ENCODE measurements around the gene SCN2B. TPM values are rescaled to one million over a fixed set of nuclear protein-coding genes. Genes with fewer than 3 reads are reported as not detected.

SCN2B gene
- total RNA-seq: under 1 TPM in 1 of 2 donors, not detected in 1; 0.07 TPM

GRCh38 chr11:118175993-118176777 lies at the start of gene SCN2B:
Gene SCN2B (minus strand): TSS chr11:118176639. CDS start chr11:118176431, 208 bp downstream.
- peaks cover 0 to 7% of the 10 kb centered on the region in 2 donors for H3K4me1 ChIP-seq (ENCODE audit: control insufficient read depth in 1 of 2, low read depth in 2 of 2)
- no peak within 1 kb of the TSS for H3K27ac ChIP-seq
- DNase-seq (ENCODE audit: low spot score) (no peak), ATAC-seq (ENCODE audit: insufficient number of reproducible peaks, low FRiP score, low read depth) (no peak)
- no peaks in the 10 kb centered on the region for H3K9me3 ChIP-seq
- TF ChIP-seq CTCF (IDR thresholded peaks at IDR 0.05): no peak
- H3K4me3 ChIP-seq: peak within 1 kb of the TSS; percentile 20
- H3K36me3 ChIP-seq: no peaks in the 10 kb centered on the region
- H3K27me3 ChIP-seq (replicated peaks; ENCODE audit: insufficient read depth): no peaks in the 10 kb centered on the region

- no peak for ATAC-seq (ENCODE audit: insufficient number of reproducible peaks, low FRiP score, low read depth)
- no peak for TF ChIP-seq CTCF (IDR thresholded peaks at IDR 0.05)
- Histone ChIP-seq H3K36me3 (no peaks in the 10 kb centered on the region), H3K27me3 (replicated peaks; ENCODE audit: insufficient read depth) (no peaks in the 10 kb centered on the region), H3K4me3 (peak within 1 kb of the TSS; percentile 50), H3K27ac (no peak within 1 kb of the TSS), H3K9me3 (no peaks in the 10 kb centered on the region), H3K4me1 (ENCODE audit: control insufficient read depth in 1 of 2, low read depth in 2 of 2) (peaks cover 0 to 4% of the 10 kb centered on the region in 2 donors)
- DNase-seq (ENCODE audit: low spot score): no peak
Measured at GRCh38 chr11:118224511-118225188, 48.2 kb upstream of the SCN2B start, which contains the start of gene JAML. Gene JAML (minus strand): TSS chr11:118225011. CDS start chr11:118214866, 10,145 bp downstream.

- no peaks in the 10 kb centered on the region for H3K27me3 ChIP-seq (replicated peaks; ENCODE audit: insufficient read depth)
- ATAC-seq (ENCODE audit: insufficient number of reproducible peaks, low FRiP score, low read depth) (no peak), DNase-seq (ENCODE audit: low spot score) (no peak)
- no peaks in the 10 kb centered on the region for H3K9me3 ChIP-seq
- no peaks in the 10 kb centered on the region for H3K36me3 ChIP-seq
- H3K4me1 ChIP-seq (ENCODE audit: control insufficient read depth in 1 of 2, low read depth in 2 of 2): peaks cover 0 to 4% of the 10 kb centered on the region in 2 donors
- peak overlapping the region; percentile 50 for H3K4me3 ChIP-seq
- TF ChIP-seq CTCF (IDR thresholded peaks at IDR 0.05): no peak
- H3K27ac ChIP-seq: no peak overlapping the region
Measured at GRCh38 chr11:118223992-118224391, 47.6 kb upstream of the SCN2B start.

- TF ChIP-seq CTCF (IDR thresholded peaks at IDR 0.05): no peak
- Histone ChIP-seq H3K36me3 (no peaks in the 10 kb centered on the region), H3K27ac (no peak overlapping the region), H3K4me3 (peak overlapping the region; percentile 50), H3K27me3 (replicated peaks; ENCODE audit: insufficient read depth) (no peaks in the 10 kb centered on the region), H3K4me1 (ENCODE audit: control insufficient read depth in 1 of 2, low read depth in 2 of 2) (peaks cover 0 to 4% of the 10 kb centered on the region in 2 donors), H3K9me3 (no peaks in the 10 kb centered on the region)
- ATAC-seq (ENCODE audit: insufficient number of reproducible peaks, low FRiP score, low read depth): no peak
- no peak for DNase-seq (ENCODE audit: low spot score)
Measured at GRCh38 chr11:118223570-118223969, 47.1 kb upstream of the SCN2B start.

- TF ChIP-seq CTCF (IDR thresholded peaks at IDR 0.05): no peak
- Histone ChIP-seq H3K4me3 (no peak overlapping the region), H3K36me3 (no peaks in the 10 kb centered on the region), H3K27me3 (replicated peaks; ENCODE audit: insufficient read depth) (no peaks in the 10 kb centered on the region), H3K9me3 (no peaks in the 10 kb centered on the region), H3K27ac (no peak overlapping the region), H3K4me1 (ENCODE audit: control insufficient read depth in 1 of 2, low read depth in 2 of 2) (peaks cover 0 to 4% of the 10 kb centered on the region in 2 donors)
- DNase-seq (ENCODE audit: low spot score): no peak
- no peak for ATAC-seq (ENCODE audit: insufficient number of reproducible peaks, low FRiP score, low read depth)
Measured at GRCh38 chr11:118222437-118222836, 46.0 kb upstream of the SCN2B start.
